Activated CD4-positive, alpha-beta T cell treated with anti-CD3 and anti-CD28 coated beads, Interleukin-2, amount 50 U/mL, for 24 hours (primary cell): ENCODE data around the gene KRT32.

Experiments
- DNase-seq, 2 donors: peaks; one replicate each; pipeline ENCODE4 v3.0.0-alpha.2; 2020; ENCODE audit warnings: low read depth in 1 of 2, low spot score in 1 of 2

KRT32 gene

GRCh38 chr17:41464682-41465081, 2.5 kb downstream of the KRT32 start:
- no peak for DNase-seq

- DNase-seq = no peak
Measured at GRCh38 chr17:41464173-41464572, 3.0 kb downstream of the KRT32 start.

GRCh38 chr17:41463746-41464145, 3.4 kb downstream of the KRT32 start:
- DNase-seq = no peak

GRCh38 chr17:41462705-41463104, 4.5 kb downstream of the KRT32 start:
- no peak for DNase-seq

- no peak for DNase-seq
Measured at GRCh38 chr17:41457676-41458075, 9.5 kb downstream of the KRT32 start.

GRCh38 chr17:41456204-41456603, 11.0 kb downstream of the KRT32 start:
- DNase-seq = no peak

- no peak for DNase-seq
Measured at GRCh38 chr17:41455236-41455635, 11.9 kb downstream of the KRT32 start.

- no peak for DNase-seq
Measured at GRCh38 chr17:41453066-41453465, 14.1 kb downstream of the KRT32 start.

GRCh38 chr17:41452281-41452680, 14.9 kb downstream of the KRT32 start:
- no peak for DNase-seq

GRCh38 chr17:41451154-41451728, 15.9 kb downstream of the KRT32 start:
- no peak for DNase-seq

- no peak for DNase-seq
Measured at GRCh38 chr17:41449008-41449407, 18.2 kb downstream of the KRT32 start.

- DNase-seq = no peak
Measured at GRCh38 chr17:41448506-41448905, 18.7 kb downstream of the KRT32 start.

- DNase-seq = no peak
Measured at GRCh38 chr17:41446806-41447205, 20.4 kb downstream of the KRT32 start.

GRCh38 chr17:41444640-41445039, 22.5 kb downstream of the KRT32 start:
- DNase-seq = no peak

GRCh38 chr17:41444186-41444585, 23.0 kb downstream of the KRT32 start:
- DNase-seq = no peak

- no peak for DNase-seq
Measured at GRCh38 chr17:41442739-41443138, 24.4 kb downstream of the KRT32 start.

- no peak for DNase-seq
Measured at GRCh38 chr17:41440531-41441033, 26.6 kb downstream of the KRT32 start, which contains the start of gene KRT38. Gene KRT38, minus strand, starts transcription at chr17:41440983. Its CDS starts 62 bp downstream, at chr17:41440921.

- no peak for DNase-seq
Measured at GRCh38 chr17:41439375-41439774, 27.8 kb downstream of the KRT32 start.

- no peak for DNase-seq
Measured at GRCh38 chr17:41437769-41438168, 29.4 kb downstream of the KRT32 start.

GRCh38 chr17:41437254-41437653, 29.9 kb downstream of the KRT32 start:
- DNase-seq = no peak

GRCh38 chr17:41434415-41434814, 32.8 kb downstream of the KRT32 start:
- no peak for DNase-seq

- no peak for DNase-seq
Measured at GRCh38 chr17:41434005-41434404, 33.2 kb downstream of the KRT32 start.

- no peak for DNase-seq
Measured at GRCh38 chr17:41433586-41433985, 33.6 kb downstream of the KRT32 start.
